Stimulated activated CD4-positive, alpha-beta T cell treated with anti-CD3 and anti-CD28 coated beads, Interleukin-15, amount 100 ng/mL, for 48 hours (primary cell): Measurements from ENCODE around the gene MIER1.
"Not testable (repeated sequence)": the region's sequence is repeated elsewhere in the genome, so short reads cannot be mapped to it uniquely, and the experiment has no call there.

ENCODE experiments used
- DNase-seq, 2 donors: peaks; one replicate each; pipeline ENCODE4 v3.0.0-alpha.2; 2020; ENCODE audit warnings: low read depth in 2 of 2

The MIER1 gene

DNA sequence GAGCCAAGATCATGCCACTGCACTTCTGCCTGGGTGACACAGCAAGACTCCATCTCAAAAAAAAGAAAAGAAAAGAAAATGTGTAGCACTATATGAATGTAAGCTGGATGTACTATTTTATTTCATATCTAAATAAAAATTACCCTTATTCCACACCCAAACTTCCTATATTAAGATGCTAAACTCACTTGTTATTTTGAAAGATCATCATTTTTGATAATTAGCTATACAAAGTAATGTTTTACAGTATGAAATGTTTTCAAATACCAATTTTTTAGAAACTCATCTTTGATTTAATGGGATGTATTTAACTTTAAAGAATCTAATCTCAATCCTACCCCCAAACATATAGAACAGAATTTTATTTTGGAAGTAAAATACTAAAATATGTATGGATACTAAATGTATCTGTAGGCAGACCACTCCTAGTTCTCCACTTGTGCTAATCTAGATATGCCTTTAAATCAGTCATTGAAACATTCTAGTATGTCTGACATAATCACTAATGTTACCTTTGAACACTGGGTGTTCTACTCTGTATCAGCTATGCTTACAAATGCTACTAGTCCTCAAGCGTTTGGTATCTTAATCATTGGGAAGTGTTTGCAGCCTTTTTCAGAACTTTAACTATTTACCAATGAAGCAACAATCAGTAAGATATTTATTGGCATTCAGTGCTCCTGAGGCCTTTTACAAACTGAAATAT lies 12.9 kb downstream of the MIER1 start:
- DNase-seq, result no peak

DNA sequence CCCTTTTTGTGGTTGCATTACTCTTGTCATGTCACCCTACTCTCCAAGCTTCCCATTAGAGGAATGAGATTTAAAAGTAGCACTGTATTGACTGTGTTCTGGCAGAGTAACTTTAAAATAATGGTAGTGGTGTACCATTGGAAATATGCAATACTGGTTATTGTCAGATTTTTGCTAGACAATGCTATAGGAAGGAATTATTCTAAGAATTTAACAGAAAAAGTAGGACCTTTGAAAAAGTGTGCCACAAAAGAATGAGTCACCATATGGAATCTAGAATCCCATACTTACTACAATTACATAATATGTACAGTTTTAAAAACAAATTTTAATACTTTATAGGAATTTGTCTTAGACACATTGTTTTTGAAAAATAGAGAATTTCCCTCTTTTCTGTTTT lies 13.8 kb downstream of the MIER1 start:
- no peak for DNase-seq

DNA sequence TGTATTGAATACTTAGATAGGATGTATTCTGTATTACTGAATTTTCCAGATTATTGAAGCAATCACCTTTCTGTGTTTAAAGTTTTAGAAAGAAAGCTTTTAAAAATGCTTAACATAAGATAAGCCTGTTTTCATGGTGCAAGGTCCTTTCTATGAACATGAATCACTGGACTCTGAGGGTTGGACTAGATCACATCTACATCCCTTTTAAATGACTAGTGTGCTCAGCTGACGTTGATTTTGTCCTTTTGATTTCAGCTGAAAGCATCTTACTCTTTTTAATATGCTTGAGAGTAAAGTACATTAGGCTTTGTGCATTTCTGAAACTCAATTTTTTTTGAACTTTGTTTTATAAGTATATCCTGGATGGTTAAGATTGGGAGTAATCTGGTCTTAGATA lies 16.2 kb downstream of the MIER1 start:
- DNase-seq, result no peak

DNA sequence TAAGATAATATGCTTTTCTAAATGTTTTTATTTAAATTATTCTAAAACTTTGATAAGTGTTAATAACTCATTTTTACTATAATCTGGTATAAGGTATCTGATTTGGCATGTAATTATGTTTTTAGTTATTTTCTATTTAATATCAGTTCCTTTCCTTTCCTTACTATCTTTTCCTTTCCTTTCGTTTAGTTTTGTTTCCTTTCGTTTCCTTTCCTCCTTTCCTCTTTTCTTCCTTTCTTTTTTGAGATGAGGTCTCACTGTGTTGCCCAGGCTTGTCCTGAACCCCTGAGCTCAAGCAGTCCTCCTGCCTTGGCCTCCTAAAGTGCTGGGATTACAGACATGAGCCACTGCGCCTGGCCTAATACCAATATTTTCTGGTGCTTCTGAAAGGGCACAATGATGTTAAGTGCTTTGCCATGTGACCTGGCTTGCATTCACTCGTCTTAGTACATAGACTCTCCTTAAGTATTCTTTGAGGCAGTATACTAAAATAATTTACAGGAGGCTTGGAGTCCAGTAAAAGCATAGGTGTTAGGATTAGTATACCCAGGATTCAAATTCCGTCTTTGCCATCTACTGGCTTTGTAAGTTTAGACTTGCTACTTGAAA lies 18.7 kb downstream of the MIER1 start:
- no peak for DNase-seq

DNA sequence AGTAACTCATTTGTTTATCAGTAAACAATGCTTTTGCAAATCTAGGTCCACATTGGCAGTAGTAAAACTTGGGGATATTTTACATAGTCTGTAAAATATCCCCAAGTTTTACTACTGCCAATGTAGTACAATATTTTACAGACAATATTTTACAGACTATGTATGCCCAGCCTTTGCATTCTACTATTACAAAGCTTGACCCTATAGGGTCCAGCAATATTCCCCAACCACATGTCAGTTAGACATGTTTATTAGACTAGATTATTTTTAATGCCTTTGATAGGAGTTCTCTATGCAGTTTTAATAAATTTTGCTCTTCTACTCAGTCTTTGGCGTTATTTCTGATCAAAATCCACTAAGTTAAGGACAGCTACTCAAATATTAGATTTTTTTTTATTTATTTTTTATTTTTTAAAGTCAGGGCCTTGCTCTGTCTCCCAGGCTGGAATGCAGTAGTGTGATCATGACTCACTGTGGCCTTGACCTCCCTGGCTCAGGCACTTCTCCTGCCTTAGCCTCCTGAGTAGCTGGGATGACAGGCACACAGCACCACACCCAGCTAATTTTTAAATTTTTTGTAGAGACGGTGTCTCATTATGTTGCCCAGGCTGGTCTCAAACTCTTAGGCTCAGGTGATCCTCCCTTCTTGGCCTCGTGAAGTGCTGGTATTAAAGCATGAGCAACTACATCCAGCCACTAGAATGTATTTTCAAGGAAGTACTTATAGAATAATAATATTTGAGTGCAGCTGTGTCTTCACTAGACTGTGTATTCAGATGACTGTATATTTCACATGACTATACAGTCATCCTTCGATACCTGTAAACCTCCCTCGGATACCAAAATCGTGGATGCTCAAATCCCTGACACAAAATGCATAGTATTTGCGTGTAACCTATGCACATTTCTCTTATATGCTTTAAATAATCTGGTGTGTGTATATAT lies 19.8 kb downstream of the MIER1 start:
- no peak for DNase-seq

DNA sequence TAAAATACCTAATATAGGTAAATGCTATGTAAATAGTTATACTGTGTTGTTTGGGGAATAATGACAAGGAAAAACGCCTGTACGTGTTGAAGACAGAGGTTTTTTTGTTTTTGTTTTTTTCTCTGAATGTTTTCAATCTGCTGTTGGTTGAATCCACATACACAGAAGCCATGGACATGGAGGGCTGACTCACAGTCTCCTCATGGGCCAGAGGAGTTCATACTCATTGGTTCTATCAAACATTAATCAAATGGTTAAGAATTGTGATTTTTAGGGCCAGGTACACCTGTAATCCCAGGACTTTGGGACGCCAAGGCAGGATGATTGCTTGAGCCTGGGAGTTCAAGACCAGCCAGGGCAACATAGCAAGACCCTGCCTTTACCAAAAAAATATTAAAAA lies 20.5 kb downstream of the MIER1 start:
- DNase-seq, result no peak

DNA sequence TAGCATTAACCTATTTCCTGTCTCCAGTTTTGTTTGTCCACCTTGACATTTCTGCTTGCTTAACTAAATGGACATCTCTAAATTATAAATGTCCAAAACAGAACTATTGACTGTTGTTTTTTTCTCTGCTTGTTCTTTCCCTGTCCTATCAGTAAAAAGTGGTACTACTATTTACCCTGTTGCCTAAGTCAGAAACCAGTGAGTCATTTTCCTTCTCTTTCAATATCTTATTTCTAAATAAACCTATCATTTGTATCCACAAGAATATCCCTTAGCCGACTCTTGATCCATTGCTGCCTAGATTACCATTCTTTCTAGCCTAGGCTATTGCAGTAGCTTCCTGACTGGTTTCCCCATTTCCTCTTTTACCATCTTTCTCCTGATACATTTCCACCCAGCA lies 22.5 kb downstream of the MIER1 start:
- no peak for DNase-seq

- DNase-seq, result no peak
Measured at GRCh38 chr1:66951513-66951912, 26.7 kb downstream of the MIER1 start.

DNA sequence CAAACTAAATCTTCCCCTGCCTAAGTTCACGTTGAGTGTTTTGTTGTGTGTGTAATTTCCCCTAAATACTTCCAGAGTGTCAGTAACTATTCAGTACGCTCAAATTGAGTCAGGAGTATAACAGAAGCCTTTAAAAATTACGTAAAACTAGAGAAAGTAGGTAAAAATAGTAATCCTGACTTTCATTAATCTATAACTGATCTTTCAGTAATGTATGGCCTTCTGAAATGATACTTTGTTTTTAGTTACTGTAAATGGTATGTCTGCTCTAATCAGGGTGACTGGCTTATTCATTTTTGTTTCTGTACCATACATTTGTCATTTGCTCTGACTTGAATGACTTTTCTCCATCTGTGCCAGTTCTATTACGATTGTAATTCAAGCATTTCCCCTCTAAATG lies 29.4 kb downstream of the MIER1 start:
- no peak for DNase-seq

DNA sequence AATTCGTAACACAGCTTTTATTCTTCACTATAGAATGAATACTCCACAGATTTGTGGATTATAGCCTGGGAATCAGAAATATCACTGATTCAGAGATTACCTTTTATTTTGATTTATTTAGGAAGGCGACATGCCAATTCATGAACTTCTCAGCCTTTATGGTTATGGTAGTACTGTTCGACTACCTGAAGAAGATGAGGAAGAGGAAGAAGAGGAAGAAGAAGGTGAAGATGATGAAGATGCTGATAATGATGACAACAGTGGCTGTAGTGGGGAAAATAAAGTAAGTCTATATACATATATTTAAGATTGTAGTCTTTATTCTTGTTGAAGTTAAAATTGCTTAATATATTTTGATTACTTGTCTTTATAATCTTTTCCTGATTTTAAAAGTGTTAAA lies 33.1 kb downstream of the MIER1 start:
- no peak for DNase-seq

- not testable (repeated sequence) for DNase-seq
Measured at GRCh38 chr1:66966188-66966873, 41.5 kb downstream of the MIER1 start.

DNA sequence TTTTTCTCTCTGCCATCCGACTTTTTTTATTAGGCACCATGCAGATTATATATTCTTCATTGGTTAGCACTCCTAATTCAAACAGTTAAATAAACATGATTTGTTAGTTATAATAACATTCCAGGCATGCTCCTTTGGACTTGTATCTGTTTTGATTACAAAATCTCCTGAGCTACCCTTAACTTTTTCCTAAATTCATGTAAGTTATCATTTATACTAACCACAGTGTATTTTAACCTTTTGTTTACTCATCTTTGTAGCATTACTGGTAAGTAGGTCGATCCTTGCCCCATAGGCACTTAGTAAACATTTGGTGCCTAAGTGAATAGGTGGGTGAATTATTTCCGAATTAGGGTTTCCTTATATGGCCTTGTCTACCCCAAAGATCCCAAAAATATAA lies 43.8 kb downstream of the MIER1 start:
- DNase-seq, result no peak

DNA sequence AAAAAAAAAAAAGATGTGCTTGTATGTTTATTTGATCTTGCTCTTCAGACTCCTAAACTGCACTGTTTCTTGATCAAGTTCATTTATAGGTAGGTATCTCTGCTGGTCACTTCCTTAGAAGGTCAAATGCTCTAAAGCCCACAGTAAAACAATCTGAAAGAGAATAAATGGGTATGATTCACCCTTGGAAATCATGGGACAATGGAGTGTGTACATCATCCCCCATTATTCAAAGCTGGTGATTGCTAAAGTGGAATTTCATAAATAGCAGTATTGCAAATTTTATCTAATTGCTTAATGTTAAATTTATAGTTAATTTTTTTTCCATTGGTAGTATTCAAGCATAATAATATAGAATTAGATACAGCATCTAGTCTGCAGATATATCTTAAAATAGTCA lies 53.4 kb downstream of the MIER1 start:
- no peak for DNase-seq

DNA sequence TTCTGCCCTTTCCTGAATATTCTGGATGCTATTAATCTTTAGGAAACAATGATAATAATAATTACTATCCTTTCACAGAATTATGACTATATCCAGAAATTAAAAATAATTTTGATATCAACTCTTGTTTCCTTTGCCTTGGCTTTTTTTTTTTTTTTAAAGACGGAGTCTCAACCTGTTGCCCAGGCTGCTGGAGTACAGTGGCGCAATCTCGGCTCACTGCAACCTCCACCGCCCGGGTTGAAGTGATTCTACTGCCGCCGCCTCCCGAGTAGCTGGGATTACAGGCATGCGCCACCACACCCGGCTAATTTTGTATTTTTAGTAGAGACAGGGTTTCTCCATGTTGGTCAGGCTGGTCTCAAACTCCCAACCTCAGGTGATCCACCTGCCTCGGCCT lies 54.8 kb downstream of the MIER1 start:
- DNase-seq, result not testable (repeated sequence)

GRCh38 chr1:66980745-66981367 lies 56.1 kb downstream of the MIER1 start:
- DNase-seq, result no peak

- DNase-seq, result no peak
Measured at GRCh38 chr1:66981679-66982078, 56.9 kb downstream of the MIER1 start.

DNA sequence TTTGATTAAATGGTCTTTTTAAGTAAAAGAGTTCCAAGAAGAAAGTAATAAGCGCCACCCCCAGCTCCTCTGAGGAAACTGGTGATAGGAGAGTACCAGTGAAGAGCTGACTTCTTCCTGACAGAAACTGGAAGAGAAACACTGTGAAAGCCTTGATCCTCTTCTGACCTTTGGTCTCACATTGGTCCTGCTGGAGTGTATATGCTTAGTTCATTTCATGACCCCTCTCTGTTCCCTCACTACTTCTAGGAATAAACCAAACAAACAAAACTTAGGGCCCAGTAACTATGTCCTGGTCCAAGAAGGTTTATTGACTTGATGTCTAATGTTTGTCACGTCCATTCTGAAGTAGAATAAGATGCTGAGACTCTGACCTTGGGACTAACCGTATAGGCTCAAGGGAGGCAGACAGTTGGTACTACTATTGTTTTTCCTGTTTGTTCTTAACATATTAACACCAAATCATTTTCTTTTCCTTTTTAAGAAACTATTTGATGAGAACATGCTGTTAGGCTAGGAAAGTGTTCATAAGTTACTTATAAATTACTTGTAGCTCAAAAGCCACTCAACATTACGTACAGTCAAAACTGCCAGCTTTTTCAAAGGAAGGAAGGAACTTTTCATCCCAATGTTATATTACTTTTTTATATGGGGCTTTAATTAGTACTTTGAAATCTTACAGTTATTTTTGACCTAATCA lies 57.9 kb downstream of the MIER1 start:
- no peak for DNase-seq

DNA sequence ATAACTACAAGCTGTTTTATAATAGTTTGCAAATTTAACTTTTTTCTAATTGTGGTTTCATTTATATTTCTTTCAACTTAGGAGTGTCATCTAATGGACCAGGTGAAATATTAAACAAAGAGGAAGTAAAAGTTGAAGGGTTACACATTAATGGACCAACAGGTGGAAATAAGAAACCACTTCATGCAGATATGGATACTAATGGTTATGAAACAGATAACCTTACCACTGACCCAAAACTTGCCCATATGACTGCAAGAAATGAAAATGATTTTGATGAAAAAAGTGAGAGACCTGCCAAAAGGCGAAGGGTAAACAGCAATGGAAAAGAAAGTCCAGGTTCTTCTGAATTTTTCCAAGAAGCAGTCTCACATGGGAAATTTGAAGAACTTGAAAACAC lies 59.7 kb downstream of the MIER1 start:
- DNase-seq, result no peak

DNA sequence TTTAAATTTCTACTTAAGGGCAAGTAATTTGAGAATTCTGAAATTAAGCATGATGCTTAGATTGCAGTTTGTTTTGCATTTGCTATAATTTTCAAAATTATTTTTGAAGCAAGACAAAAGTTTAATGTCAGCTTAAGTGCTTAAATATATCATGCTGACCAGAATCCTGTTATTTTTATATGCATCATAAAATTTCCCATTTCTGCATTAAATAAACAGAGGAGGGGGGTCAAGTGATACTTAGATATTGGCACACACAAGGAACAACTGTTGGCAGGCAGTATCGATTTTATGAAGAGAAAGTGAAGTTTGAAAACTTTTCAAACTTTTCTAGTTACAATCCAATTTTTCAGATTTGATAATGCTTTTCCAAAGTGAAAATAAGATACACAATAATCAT lies 61.0 kb downstream of the MIER1 start:
- DNase-seq, result no peak

DNA sequence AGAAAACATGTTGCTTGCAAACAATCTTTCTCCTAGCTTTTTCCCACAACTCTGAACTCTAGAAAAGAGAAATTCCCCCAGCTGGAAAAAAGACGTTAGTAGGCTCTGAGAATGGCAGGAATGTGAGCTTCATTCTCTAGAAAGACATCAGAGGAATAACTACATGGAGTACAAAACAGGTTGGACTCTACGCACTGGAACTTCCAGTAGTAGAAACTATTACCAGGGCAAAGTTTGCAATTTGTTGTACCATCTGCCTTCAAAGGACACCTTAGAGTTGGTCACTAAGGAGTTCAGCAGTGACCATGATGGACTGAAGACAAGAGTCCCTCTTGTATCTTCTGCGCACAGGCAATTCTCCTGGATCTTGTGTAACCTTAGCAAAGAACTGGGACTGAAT lies 68.3 kb downstream of the MIER1 start:
- no peak for DNase-seq
